ENCODE results near the gene COMMD7. TPM values are rescaled to one million over a fixed set of nuclear protein-coding genes. Genes with fewer than 3 reads are reported as not detected.

Gene COMMD7
- total and polyA plus RNA-seq, 9 of the 15 experiments (the other 6 are each of a cell fraction or from before 2014, with no cell fraction given) = 11.9 to 69.1 (median 34.7) TPM

DNA sequence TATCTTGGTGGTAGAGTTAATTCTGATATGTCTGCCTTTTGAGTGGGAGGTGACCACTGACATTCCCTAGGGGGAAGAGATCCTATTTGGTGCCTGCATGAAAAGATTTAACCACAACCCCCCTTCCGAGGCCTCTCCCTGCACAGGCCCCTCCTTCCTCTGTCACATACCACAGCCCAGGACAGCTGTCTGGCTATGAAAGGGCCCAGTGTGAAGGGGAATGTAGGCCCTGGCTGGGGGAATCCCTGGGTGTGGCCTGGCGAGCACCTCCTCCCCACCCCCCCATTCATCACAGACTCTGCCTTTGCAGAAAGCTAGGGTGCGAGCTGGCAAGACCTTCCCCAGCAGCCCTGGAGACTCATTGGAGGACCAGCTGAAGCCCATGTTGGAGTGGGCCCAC, 49.0 kb upstream of the COMMD7 start:
- no peak overlapping the region for H3K4me3 ChIP-seq
- WGBS (ENCODE audit: insufficient coverage, low coverage, missing lambda C conversion rate) = 88% methylated on average over 2 of the region's 3 CpGs
- H3K27ac ChIP-seq (ENCODE audit: extremely low read depth, low read depth, low read length) = no peak overlapping the region
- H3K79me2 ChIP-seq (ENCODE audit: control insufficient read depth, insufficient read depth, low read length) = peaks cover 6% of the 10 kb centered on the region; the same call in 1 of the 3 replicates
- no peaks in the 10 kb centered on the region for H3K9me3 ChIP-seq (replicated peaks; ENCODE audit: control insufficient read depth, insufficient read depth, low read depth, low read length)
- FAIRE-seq (no peak), DNase-seq (ENCODE audit: extremely low read depth in 1 of 4, low spot score in 3 of 4) (peak in 2 of 4 experiments; percentile 35), ATAC-seq (no peak)
- intact Hi-C loops (cut with micrococcal nuclease) (loop anchor here (10.0 kb wide), 1 partner anchor 302 kb away; no protein-coding TSS in a partner anchor), in situ Hi-C loops (cut with MboI) (no loop called here)
- H4K20me1 ChIP-seq (replicated peaks; ENCODE audit: control insufficient read depth, insufficient read depth, low read length) = peaks cover 8% of the 10 kb centered on the region; the same call in 1 of the 2 replicates
- H3K36me3 ChIP-seq (ENCODE audit: control insufficient read depth, insufficient read depth, low read length) = peaks cover 99% of the 10 kb centered on the region
- H3K9me1 ChIP-seq (ENCODE audit: control insufficient read depth, insufficient read depth, low read length) = no peaks in the 10 kb centered on the region
- BruUV-seq (replicated peaks) = no TSS peak
- peak; percentile 29; the same call in 1 of the 2 replicates for TF ChIP-seq VEZF1 (CRISPR knock-in tag; IDR thresholded peaks at IDR 0.05)
- TF ChIP-seq, protein P1, sequence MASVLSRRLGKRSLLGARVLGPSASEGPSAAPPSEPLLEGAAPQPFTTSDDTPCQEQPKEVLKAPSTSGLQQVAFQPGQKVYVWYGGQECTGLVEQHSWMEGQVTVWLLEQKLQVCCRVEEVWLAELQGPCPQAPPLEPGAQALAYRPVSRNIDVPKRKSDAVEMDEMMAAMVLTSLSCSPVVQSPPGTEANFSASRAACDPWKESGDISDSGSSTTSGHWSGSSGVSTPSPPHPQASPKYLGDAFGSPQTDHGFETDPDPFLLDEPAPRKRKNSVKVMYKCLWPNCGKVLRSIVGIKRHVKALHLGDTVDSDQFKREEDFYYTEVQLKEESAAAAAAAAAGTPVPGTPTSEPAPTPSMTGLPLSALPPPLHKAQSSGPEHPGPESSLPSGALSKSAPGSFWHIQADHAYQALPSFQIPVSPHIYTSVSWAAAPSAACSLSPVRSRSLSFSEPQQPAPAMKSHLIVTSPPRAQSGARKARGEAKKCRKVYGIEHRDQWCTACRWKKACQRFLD (CRISPR knock-in tag; IDR thresholded peaks at IDR 0.05) = no peak
- TF ChIP-seq ZBTB17 (CRISPR knock-in tag; IDR thresholded peaks at IDR 0.05) = no peak
- no peak for TF ChIP-seq RAD51 (IDR thresholded peaks at IDR 0.05; ENCODE audit: borderline replicate concordance, low read depth)
- no peak for TF ChIP-seq ZNF586 (CRISPR knock-in tag; conservative IDR thresholded peaks at IDR 0.05)
- TF ChIP-seq POLR2AphosphoS2 (IDR thresholded peaks at IDR 0.05; ENCODE audit: low read length) = no peak
- H3K27me3 ChIP-seq (ENCODE audit: control insufficient read depth in 2 of 2, insufficient read depth in 2 of 2, low read length in 2 of 2) = no peaks in the 10 kb centered on the region
- peak overlapping the region in 1 of 2 experiments; percentile 31; a peak in 2 of 4 replicates for H3K9ac ChIP-seq (ENCODE audit: insufficient read depth in 1 of 2, low read depth in 2 of 2, low read length in 2 of 2)
- POLR2A ChIA-PET = interaction anchor here (0.6 to 0.9 kb wide), 3 partner anchors 19 to 691 kb away, joined by 3 read pairs; no protein-coding TSS in a partner anchor
- H3K4me2 ChIP-seq (ENCODE audit: insufficient read depth, low read length) = no peak overlapping the region
- no peaks in the 10 kb centered on the region for H3K4me1 ChIP-seq (replicated peaks in 1 of 2; ENCODE audit: control insufficient read depth in 2 of 2, insufficient read depth in 2 of 2, low read length in 2 of 2)
- CTCF ChIA-PET (ENCODE audit: low intra/inter-chr PET ratio) = no interaction called here
- no peak overlapping the region for H2AFZ ChIP-seq (ENCODE audit: low read depth, low read length)
